ENCODE data around the gene SLC22A9.

GRCh38 chr11:63362196-63362793 lies 7.3 kb upstream of the SLC22A9 start:
- TF ChIP-seq POLR2A (IDR thresholded peaks at IDR 0.05) (no peak), CTCF (IDR thresholded peaks at IDR 0.05) (no peak)

Measured in uterus (tissue), 2 donors.